Smooth muscle cell (in vitro differentiated cells): ENCODE measurements around the gene MXD4. TPM values are rescaled to one million over a fixed set of nuclear protein-coding genes. Genes with fewer than 3 reads are reported as not detected.
A peak's percentile ranks its signal among the peaks of the same experiment; 100 is the strongest.

Source experiments
- DNase-seq: peaks from one replicate; lab custom pipeline; 2025; ENCODE audit not compliant: unreplicated experiment; lab: John Stamatoyannopoulos, UW
- H2AFZ ChIP-seq: fragments of 200-600 bp; sonication (generic); 2 replicates; pipeline ENCODE4 v1.6.0; 2016; ENCODE audit warnings: antibody characterized with exemption, low read depth, mild to moderate bottlenecking
- H3F3A ChIP-seq: fragments of 200-600 bp; sonication (generic); 2 replicates; pipeline ENCODE4 v1.6.0; 2017; ENCODE audit warnings: antibody characterized with exemption, low read depth
- H3K27ac ChIP-seq: fragments of 200-600 bp; sonication (generic); 2 replicates; pipeline ENCODE4 v1.5.1; 2016; ENCODE audit warnings: low read depth, mild to moderate bottlenecking
- H3K27me3 ChIP-seq: fragments of 200-600 bp; sonication (generic); 2 replicates; pipeline ENCODE4 v1.6.1; 2016; ENCODE audit warnings: low read depth, mild to moderate bottlenecking
- H3K36me3 ChIP-seq: fragments of 200-600 bp; sonication (generic); 2 replicates; pipeline ENCODE4 v1.5.1; 2016; ENCODE audit warnings: low read depth
- H3K4me1 ChIP-seq: fragments of 200-600 bp; sonication (generic); 2 replicates; pipeline ENCODE4 v1.5.1; 2016; ENCODE audit warnings: low read depth
- H3K4me2 ChIP-seq: fragments of 200-600 bp; sonication (generic); 2 replicates; pipeline ENCODE4 v1.6.0; 2016; ENCODE audit warnings: mild to moderate bottlenecking
- H3K4me3 ChIP-seq: fragments of 200-600 bp; sonication (generic); 2 replicates; pipeline ENCODE4 v1.5.1; 2016; ENCODE audit warnings: mild to moderate bottlenecking
- H3K79me2 ChIP-seq: fragments of 200-600 bp; sonication (generic); 2 replicates; pipeline ENCODE4 v1.6.0; 2016; ENCODE audit warnings: low read depth, mild to moderate bottlenecking
- H3K9ac ChIP-seq: fragments of 200-600 bp; sonication (generic); 2 replicates; pipeline ENCODE4 v1.6.0; 2016; ENCODE audit warnings: low read depth
- H3K9me3 ChIP-seq: fragments of 200-600 bp; sonication (generic); replicated peaks from 2 replicates; pipeline ENCODE4 v1.5.1; 2016; ENCODE audit warnings: low read depth
- H4K20me1 ChIP-seq: fragments of 200-600 bp; sonication (generic); 2 replicates; pipeline ENCODE4 v1.6.0; 2016; ENCODE audit warnings: low read depth
- WGBS: methylation state at CpG from one replicate; pipeline ENCODE4 v1.1.7; 2016; ENCODE audit warnings: low lambda C conversion rate; 5-methylcytosine and 5-hydroxymethylcytosine counted together
- polyA plus RNA-seq: library from polyadenylated mRNA; unstranded; fragments of >200 nt; fragmentation: Nextera tagmentation; extraction: Ambion mirVana; gene quantifications from 2 replicates; pipeline ENCODE4 v1.2.1, GENCODE V29; 2016
- total RNA-seq: library from RNA; depleted of rRNA; stranded (reverse); fragments of >200 nt; gene quantifications from 2 replicates; pipeline ENCODE4 v1.2.3, GENCODE V29; 2014
- TF ChIP-seq, protein P1 (sequence below): fragments of 200-600 bp; sonication (generic); IDR thresholded peaks from 2 replicates; pipeline ENCODE4 v1.5.1; 2017; ENCODE audit warnings: borderline replicate concordance, mild to moderate bottlenecking, antibody characterized with exemption; ENCODE audit not compliant: insufficient read depth, poor library complexity, severe bottlenecking

Gene MXD4, protein sequence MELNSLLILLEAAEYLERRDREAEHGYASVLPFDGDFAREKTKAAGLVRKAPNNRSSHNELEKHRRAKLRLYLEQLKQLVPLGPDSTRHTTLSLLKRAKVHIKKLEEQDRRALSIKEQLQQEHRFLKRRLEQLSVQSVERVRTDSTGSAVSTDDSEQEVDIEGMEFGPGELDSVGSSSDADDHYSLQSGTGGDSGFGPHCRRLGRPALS
- total RNA-seq (26.8 and 28.2 TPM in 2 replicates), polyA plus RNA-seq (81.8 and 87.6 TPM in 2 replicates)

DNA sequence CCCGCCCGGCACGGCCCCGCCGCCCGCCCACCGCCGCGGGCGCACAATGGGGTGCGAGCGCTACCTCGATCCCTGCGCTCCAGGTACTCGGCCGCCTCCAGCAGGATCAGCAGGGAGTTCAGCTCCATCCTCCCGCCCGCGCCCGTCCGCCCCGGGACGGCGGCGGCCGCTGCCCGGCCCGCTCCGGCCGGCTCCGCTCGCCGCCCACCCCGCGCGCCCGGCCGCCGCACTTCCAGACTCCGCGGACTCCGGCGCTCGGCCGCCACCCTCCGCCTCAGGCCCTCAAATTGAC, at the start of gene MXD4:
Gene MXD4, minus strand, starts transcription at position 257 of the 292 bp plus-strand sequence. Its CDS starts 129 bp downstream, at position 128.
- TF ChIP-seq, protein P1, sequence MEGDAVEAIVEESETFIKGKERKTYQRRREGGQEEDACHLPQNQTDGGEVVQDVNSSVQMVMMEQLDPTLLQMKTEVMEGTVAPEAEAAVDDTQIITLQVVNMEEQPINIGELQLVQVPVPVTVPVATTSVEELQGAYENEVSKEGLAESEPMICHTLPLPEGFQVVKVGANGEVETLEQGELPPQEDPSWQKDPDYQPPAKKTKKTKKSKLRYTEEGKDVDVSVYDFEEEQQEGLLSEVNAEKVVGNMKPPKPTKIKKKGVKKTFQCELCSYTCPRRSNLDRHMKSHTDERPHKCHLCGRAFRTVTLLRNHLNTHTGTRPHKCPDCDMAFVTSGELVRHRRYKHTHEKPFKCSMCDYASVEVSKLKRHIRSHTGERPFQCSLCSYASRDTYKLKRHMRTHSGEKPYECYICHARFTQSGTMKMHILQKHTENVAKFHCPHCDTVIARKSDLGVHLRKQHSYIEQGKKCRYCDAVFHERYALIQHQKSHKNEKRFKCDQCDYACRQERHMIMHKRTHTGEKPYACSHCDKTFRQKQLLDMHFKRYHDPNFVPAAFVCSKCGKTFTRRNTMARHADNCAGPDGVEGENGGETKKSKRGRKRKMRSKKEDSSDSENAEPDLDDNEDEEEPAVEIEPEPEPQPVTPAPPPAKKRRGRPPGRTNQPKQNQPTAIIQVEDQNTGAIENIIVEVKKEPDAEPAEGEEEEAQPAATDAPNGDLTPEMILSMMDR, result no peak
- H3K9me3 ChIP-seq, result no peaks in the 10 kb centered on the region
- H3K4me1 ChIP-seq, result peaks cover 20% of the 10 kb centered on the region
- peak within 1 kb of the TSS; percentile 86 for H3K27ac ChIP-seq
- H3F3A ChIP-seq, result no peaks in the 10 kb centered on the region
- peaks cover 44% of the 10 kb centered on the region for H4K20me1 ChIP-seq
- peaks cover 44% of the 10 kb centered on the region for H3K79me2 ChIP-seq
- WGBS, result no CpG with 5 or more reads among the region's 46 CpGs
- H3K36me3 ChIP-seq, result no peaks in the 10 kb centered on the region
- H3K27me3 ChIP-seq, result no peaks in the 10 kb centered on the region
- H2AFZ ChIP-seq, result peak within 1 kb of the TSS; percentile 97
- H3K4me2 ChIP-seq, result peak within 1 kb of the TSS; percentile 98
- H3K4me3 ChIP-seq, result peak within 1 kb of the TSS; percentile 99
- H3K9ac ChIP-seq, result peak within 1 kb of the TSS; percentile 96
- no peak for DNase-seq

DNA sequence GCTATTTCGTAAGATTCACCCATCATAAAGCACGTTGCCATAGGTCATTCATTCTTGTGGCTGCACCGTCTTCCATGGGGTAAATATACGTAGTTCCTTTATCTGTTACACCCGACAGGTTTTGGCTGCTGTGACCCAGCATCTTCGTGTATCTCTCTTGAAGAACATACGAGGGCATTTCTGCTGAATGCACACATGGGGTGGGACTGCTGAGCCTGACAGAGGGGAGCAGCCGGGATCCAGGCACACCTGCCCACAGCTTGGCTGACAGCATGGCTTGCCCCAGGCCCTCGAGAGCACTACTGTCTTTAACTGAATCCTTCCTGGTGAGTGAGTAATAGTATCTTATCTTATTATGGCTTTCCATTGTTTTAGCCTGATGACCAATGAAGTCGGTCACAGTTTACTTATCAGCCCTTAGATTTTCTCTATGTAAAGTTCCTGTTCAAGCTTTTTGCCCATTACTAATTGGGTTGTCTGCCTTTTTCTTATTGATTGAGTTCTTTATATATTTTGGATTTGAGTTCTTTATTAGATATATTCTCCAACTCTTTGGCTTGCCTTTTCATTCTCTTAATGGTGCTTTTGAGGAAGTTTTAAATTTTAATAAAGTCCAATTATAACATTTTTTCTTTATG, 45.0 kb upstream of the MXD4 start:
- Histone ChIP-seq H3K9ac (no peak overlapping the region), H3K36me3 (no peaks in the 10 kb centered on the region), H3F3A (no peaks in the 10 kb centered on the region), H3K4me1 (no peaks in the 10 kb centered on the region), H2AFZ (no peak overlapping the region), H3K9me3 (peaks cover 4% of the 10 kb centered on the region), H3K27me3 (no peaks in the 10 kb centered on the region), H3K27ac (no peak overlapping the region), H3K79me2 (no peaks in the 10 kb centered on the region), H4K20me1 (no peaks in the 10 kb centered on the region), H3K4me3 (no peak overlapping the region), H3K4me2 (no peak overlapping the region)
- WGBS, result 89% methylated on average over 10 of the region's 10 CpGs
- TF ChIP-seq, protein P1, result no peak
- DNase-seq, result no peak

DNA sequence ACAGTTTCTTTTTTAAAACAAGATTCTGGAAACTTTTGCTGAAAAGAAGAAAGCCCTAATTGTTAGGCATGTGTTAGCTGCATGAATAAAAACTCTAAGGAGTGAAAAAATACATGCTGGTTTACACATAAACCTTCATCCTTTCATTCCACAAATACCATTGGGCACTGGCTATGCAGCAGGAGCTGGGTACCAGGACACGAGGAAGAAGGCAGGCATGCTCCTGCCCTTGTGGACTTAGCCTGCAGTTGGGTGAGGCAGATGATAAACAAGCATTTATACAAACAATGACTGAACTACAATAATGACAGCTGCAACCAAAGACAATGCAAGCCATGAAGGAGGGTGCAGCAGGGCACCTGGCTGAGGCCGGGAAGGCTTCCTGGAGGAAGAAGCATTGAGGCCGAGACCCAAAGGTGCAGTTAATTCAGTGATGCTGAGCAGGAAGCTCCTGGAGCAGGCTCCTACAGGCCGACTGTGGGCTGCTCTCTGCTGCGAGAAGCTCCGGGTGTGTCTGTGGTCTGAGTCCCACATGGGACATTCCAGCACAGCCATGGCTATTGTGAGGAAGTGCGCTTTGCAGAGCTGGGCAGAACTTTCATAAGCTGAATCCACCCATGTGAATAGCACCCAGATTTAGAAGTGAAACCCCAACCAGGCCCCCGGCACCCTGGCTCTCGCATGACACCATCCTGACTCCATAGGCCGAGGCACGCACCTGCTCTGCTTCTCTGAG, 44.0 kb upstream of the MXD4 start:
- H3K36me3 ChIP-seq, result no peaks in the 10 kb centered on the region
- H3K27me3 ChIP-seq, result no peaks in the 10 kb centered on the region
- no peak overlapping the region for H2AFZ ChIP-seq
- no peak overlapping the region for H3K9ac ChIP-seq
- TF ChIP-seq, protein P1, result no peak
- H3K4me2 ChIP-seq, result no peak overlapping the region
- 84% methylated on average over 11 of the region's 11 CpGs for WGBS
- H3K9me3 ChIP-seq, result peaks cover 4% of the 10 kb centered on the region
- no peaks in the 10 kb centered on the region for H3K4me1 ChIP-seq
- no peaks in the 10 kb centered on the region for H3K79me2 ChIP-seq
- no peak overlapping the region for H3K4me3 ChIP-seq
- DNase-seq, result no peak
- H3F3A ChIP-seq, result no peaks in the 10 kb centered on the region
- H3K27ac ChIP-seq, result no peak overlapping the region
- H4K20me1 ChIP-seq, result no peaks in the 10 kb centered on the region
